K562 (cell line): ENCODE data around the gene HADH. TPM values are rescaled to one million over a fixed set of nuclear protein-coding genes. Genes with fewer than 3 reads are reported as not detected.

Experiments
- ATAC-seq: fragments of 200-7000 bp; cut with Tn5 transposase; 3 replicates; pipeline ENCODE4 v1.9.1; 2020; ENCODE audit warnings: moderate library complexity
- BruUV-seq: library from RNA; stranded (reverse); fragments of 400-500 nt; replicated peaks from 2 replicates; lab custom pipeline; 2021; lab: Mats Ljungman, UMichigan
- CTCF ChIA-PET: fragments of 300-600 bp; formaldehyde crosslinking; extraction: SDS; loops from one replicate; lab custom pipeline; 2021; ENCODE audit warnings: low intra/inter-chr PET ratio; lab: Yijun Ruan, JAX
- POLR2A ChIA-PET: fragments of 300-600, 350-650 bp; sonication (Branson Sonifier 250); formaldehyde crosslinking; extraction: SDS; loops from one replicate; lab custom pipeline; 2021; ENCODE audit warnings: antibody characterized with exemption, inconsistent platforms; lab: Yijun Ruan, JAX
- DNase-seq, 4 experiments: peaks; one replicate each; pipeline versions ENCODE4 v3.0.0 to v3.0.0-alpha.2; 2011 to 2018; ENCODE audit warnings: low spot score in 3 of 4, mixed read lengths in 3 of 4; ENCODE audit errors: extremely low read depth in 1 of 4
- FAIRE-seq: peaks from 2 replicates; lab custom pipeline; 2011; peaks lifted over from hg19 to GRCh38; lab: Jason Lieb, UNC
- H2AFZ ChIP-seq: 2 replicates; pipeline ENCODE4 v1.6.0; 2011; ENCODE audit warnings: low read depth, low read length, control low read depth, inconsistent platforms
- H3K27ac ChIP-seq: fragments of 200-600 bp; 3 replicates; pipeline ENCODE4 v1.8.0; 2011; ENCODE audit warnings: low read depth, mild to moderate bottlenecking, control low read depth, inconsistent platforms, low read length, moderate library complexity, mixed read lengths; ENCODE audit errors: extremely low read depth
- H3K27me3 ChIP-seq, 2 experiments: fragments of 300-600 bp in 1 of 2; 2 replicates in 1 of 2; 3 replicates in 1 of 2; pipeline versions ENCODE4 v1.6.0 to v1.8.0; 2011; ENCODE audit warnings: inconsistent platforms in 2 of 2, low read length in 2 of 2, mild to moderate bottlenecking in 1 of 2, mixed read lengths in 1 of 2, moderate library complexity in 1 of 2; ENCODE audit not compliant: control insufficient read depth in 2 of 2, insufficient read depth in 2 of 2
- H3K36me3 ChIP-seq: fragments of 300-600 bp; 3 replicates; pipeline ENCODE4 v1.8.0; 2011; ENCODE audit warnings: mild to moderate bottlenecking, low read length, inconsistent platforms; ENCODE audit not compliant: control insufficient read depth, insufficient read depth
- H3K4me1 ChIP-seq, 2 experiments: fragments of 200-600 bp in 1 of 2; replicated peaks in 1 of 2; 2 replicates in 1 of 2; 3 replicates in 1 of 2; pipeline versions ENCODE4 v1.5.1 to v1.8.0; 2011; ENCODE audit warnings: inconsistent platforms in 2 of 2, low read length in 2 of 2, mild to moderate bottlenecking in 1 of 2, mixed read lengths in 1 of 2, moderate library complexity in 1 of 2; ENCODE audit not compliant: control insufficient read depth in 2 of 2, insufficient read depth in 2 of 2
- H3K4me2 ChIP-seq: 2 replicates; pipeline ENCODE4 v1.6.1; 2011; ENCODE audit warnings: low read length, control low read depth, inconsistent platforms, mixed read lengths; ENCODE audit not compliant: insufficient read depth
- H3K4me3 ChIP-seq: fragments of 200-600 bp; sonication (generic), shearing (Covaris generic); 2 replicates; pipeline ENCODE4 v1.5.1; 2016; ENCODE audit warnings: control low read depth, inconsistent platforms
- H3K79me2 ChIP-seq: fragments of 200-600 bp; 3 replicates; pipeline ENCODE4 v1.8.0; 2011; ENCODE audit warnings: low read length, inconsistent platforms; ENCODE audit not compliant: control insufficient read depth, insufficient read depth
- H3K9ac ChIP-seq, 2 experiments: 2 replicates each; pipeline versions ENCODE4 v1.6.0 to v1.6.1; 2011; ENCODE audit warnings: low read depth in 2 of 2, low read length in 2 of 2, control low read depth in 1 of 2, inconsistent platforms in 1 of 2, mild to moderate bottlenecking in 1 of 2, mixed read lengths in 1 of 2; ENCODE audit not compliant: insufficient read depth in 1 of 2
- H3K9me1 ChIP-seq: one replicate; pipeline ENCODE4 v1.6.0; 2011; ENCODE audit warnings: inconsistent platforms, mild to moderate bottlenecking, low read length, moderate library complexity; ENCODE audit not compliant: control insufficient read depth, insufficient read depth
- H3K9me3 ChIP-seq: replicated peaks from 2 replicates; pipeline ENCODE4 v1.5.1; 2011; ENCODE audit warnings: low read depth, low read length, inconsistent platforms; ENCODE audit not compliant: control insufficient read depth, insufficient read depth
- H4K20me1 ChIP-seq: replicated peaks from 2 replicates; pipeline ENCODE4 v1.6.1; 2011; ENCODE audit warnings: low read length, inconsistent platforms, mixed read lengths; ENCODE audit not compliant: control insufficient read depth, insufficient read depth
- BCOR ChIP-seq: fragments of 450-650 bp; IDR thresholded peaks from 2 replicates; pipeline ENCODE4 v1.6.1; 2016
- C11orf30 ChIP-seq: fragments of 450-650 bp; IDR thresholded peaks from 2 replicates; pipeline ENCODE4 v1.6.1; 2016; ENCODE audit warnings: low read depth, mild to moderate bottlenecking
- FOXA3 ChIP-seq, 2 experiments: fragments of 450-650 bp in 1 of 2; sonication (generic) in 1 of 2; formaldehyde crosslinking; IDR thresholded peaks in 1 of 2; conservative IDR thresholded peaks in 1 of 2; 2 replicates each; pipeline versions ENCODE4 v1.4.0 to v1.8.0; 2020 to 2022; ENCODE audit warnings: mild to moderate bottlenecking in 2 of 2, missing genetic modification reagents in 1 of 2
- FOXJ3 ChIP-seq: sonication (generic); formaldehyde crosslinking; IDR thresholded peaks from 2 replicates; pipeline ENCODE4 v1.4.0; 2020; ENCODE audit warnings: mild to moderate bottlenecking, missing genetic modification reagents
- MAFF ChIP-seq: IDR thresholded peaks from 2 replicates; pipeline ENCODE4 v1.6.1; 2012; ENCODE audit warnings: low read length, improper control_type of control experiment
- NFE2 ChIP-seq: IDR thresholded peaks from 2 replicates; pipeline ENCODE4 v1.6.1; 2014; ENCODE audit warnings: antibody characterized with exemption, low read depth
- TFAM ChIP-seq: fragments of 250-450 bp; sonication (Bioruptor Pico); conservative IDR thresholded peaks from 2 replicates; pipeline ENCODE4 v1.5.0; 2021; ENCODE audit warnings: mild to moderate bottlenecking, moderate library complexity
- ZFPM2 ChIP-seq: fragments of 250-450 bp; sonication (Bioruptor Pico); IDR thresholded peaks from 2 replicates; pipeline ENCODE4 v1.5.1; 2022; ENCODE audit warnings: mild to moderate bottlenecking
- ZNF316 ChIP-seq: fragments of 450-650 bp; IDR thresholded peaks from 2 replicates; pipeline ENCODE4 v1.6.1; 2016
- ZNF75A ChIP-seq: fragments of 450-650 bp; formaldehyde crosslinking; IDR thresholded peaks from 2 replicates; pipeline ENCODE4 v1.4.0; 2020; ENCODE audit warnings: mild to moderate bottlenecking
- WGBS: fragments of 100-300 bp; shearing (Covaris generic); methylation state at CpG from one replicate; pipeline ENCODE4 v1.1.6; 2016; ENCODE audit warnings: low coverage, mixed read lengths; ENCODE audit not compliant: insufficient coverage; ENCODE audit errors: missing lambda C conversion rate; 5-methylcytosine and 5-hydroxymethylcytosine counted together
- in situ Hi-C: fragments of 300-500 bp; cut with MboI; formaldehyde crosslinking; loops from 4 replicates; pipeline ENCODE4 v1.15.0; 2018; ENCODE audit warnings: inconsistent platforms, mixed read lengths
- intact Hi-C: fragments of 100-400 bp; cut with micrococcal nuclease; formaldehyde crosslinking; loops from 2 replicates; pipeline ENCODE4 v1.14.2; 2022
- polyA plus RNA-seq, 8 experiments: library from polyadenylated mRNA; depleted of rRNA in 4 of 8; stranded (reverse) in 5 of 8; unstranded in 3 of 8; fragments of >200 nt; fragmentation: Nextera tagmentation in 2 of 8; fragmentation: Illumina TruSeq in 1 of 8; extraction: Ambion mirVana in 2 of 8; extraction: Trizol in 1 of 8; gene quantifications; 2 replicates each; pipeline versions ENCODE4 v1.2.1 to v1.2.3, GENCODE V29; 2011 to 2014; ENCODE audit warnings: inconsistent platforms in 1 of 8, missing spikeins in 1 of 8
- total RNA-seq, 7 experiments: library from RNA; depleted of rRNA in 6 of 7; stranded (reverse); fragments of >200 nt in 6 of 7; fragmentation: Illumina TruSeq in 2 of 7; extraction: Trizol in 2 of 7; gene quantifications; 2 replicates each; pipeline versions ENCODE4 v1.2.1 to v1.2.3, GENCODE V29; 2011 to 2021; ENCODE audit warnings: low replicate concordance in 1 of 7
- TF ChIP-seq, protein P1 (sequence below): fragments of 450-650 bp; formaldehyde crosslinking; IDR thresholded peaks from 2 replicates; pipeline ENCODE4 v1.4.0; 2020; ENCODE audit warnings: mild to moderate bottlenecking, moderate library complexity

The HADH gene
- total and polyA plus RNA-seq, 9 of the 15 experiments (the other 6 are each of a cell fraction or from before 2014, with no cell fraction given): 9.4 to 73.3 (median 32.8) TPM

DNA sequence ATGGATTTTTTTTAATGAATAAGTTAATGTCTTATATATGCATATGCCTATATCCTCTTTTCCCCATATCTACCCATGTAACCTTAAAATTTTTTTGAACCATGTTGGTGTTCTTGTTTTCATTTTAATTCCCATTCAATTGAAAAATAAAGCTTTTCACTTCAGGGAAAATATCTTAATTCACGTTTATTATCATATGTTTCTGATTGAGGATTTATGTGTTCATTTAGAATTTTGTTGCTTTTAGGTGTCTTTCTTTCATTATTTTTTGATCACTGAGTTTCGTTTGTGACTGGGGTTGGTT is 29.1 kb downstream of the HADH start:
- 38% methylated on average over 2 of the region's 2 CpGs for WGBS
- Histone ChIP-seq H3K4me3 (no peak overlapping the region), H2AFZ (no peak overlapping the region), H4K20me1 (no peaks in the 10 kb centered on the region), H3K9me1 (no peaks in the 10 kb centered on the region), H3K4me2 (no peak overlapping the region), H3K9ac (no peak overlapping the region), H3K36me3 (peaks cover 56% of the 10 kb centered on the region; the same call in 2 of the 3 replicates), H3K4me1 (peaks cover 0 to 1% of the 10 kb centered on the region in 2 experiments; a peak in 1 of 5 replicates), H3K27me3 (no peaks in the 10 kb centered on the region), H3K27ac (no peak overlapping the region)
- in situ Hi-C loops: loop anchor here (5.0 kb wide), 1 partner anchor 553 kb away; no protein-coding TSS in a partner anchor
- DNase-seq: no peak
- POLR2A ChIA-PET: interaction anchor here (0.6 to 0.8 kb wide), 3 partner anchors 10 to 481 kb away, joined by 3 read pairs; no protein-coding TSS in a partner anchor
- TF ChIP-seq FOXJ3: no peak
- TF ChIP-seq, all 486 proteins: peak for 0
- FAIRE-seq (no peak), ATAC-seq (no peak)
- H3K79me2 ChIP-seq: no peaks in the 10 kb centered on the region
- H3K9me3 ChIP-seq: no peaks in the 10 kb centered on the region
- CTCF ChIA-PET: interaction anchor here (3.6 kb wide), 1 partner anchor 554 kb away, joined by 19 read pairs; no protein-coding TSS in a partner anchor
- no TSS peak for BruUV-seq
- intact Hi-C loops: loop anchor here (1.0 to 5.0 kb wide), 3 partner anchors 163 to 553 kb away; no protein-coding TSS in a partner anchor

- ChIA-PET CTCF (no interaction called here), POLR2A (no interaction called here)
- no peak overlapping the region for H3K4me2 ChIP-seq
- no TSS peak for BruUV-seq
- DNase-seq (no peak), ATAC-seq (no peak), FAIRE-seq (no peak)
- no peak overlapping the region for H3K27ac ChIP-seq
- H3K27me3 ChIP-seq: no peaks in the 10 kb centered on the region
- H4K20me1 ChIP-seq: no peaks in the 10 kb centered on the region
- no peaks in the 10 kb centered on the region for H3K79me2 ChIP-seq
- in situ Hi-C loops: no loop called here
- H3K9me3 ChIP-seq: no peaks in the 10 kb centered on the region
- H3K4me1 ChIP-seq: no peaks in the 10 kb centered on the region
- TF ChIP-seq MAFF: peak; percentile 43; the same call in 1 of the 2 replicates
- TF ChIP-seq BCOR: no peak
- no peak for TF ChIP-seq ZFPM2 (CRISPR knock-in tag)
- TF ChIP-seq TFAM: no peak
- peak; percentile 30; the same call in 1 of the 2 replicates for TF ChIP-seq NFE2
- TF ChIP-seq FOXA3 (CRISPR knock-in tag; conservative IDR thresholded peaks at IDR 0.05 in 1 of 2, IDR thresholded peaks at IDR 0.05 in 1 of 2): no peak
- no peak for TF ChIP-seq ZNF75A (CRISPR knock-in tag)
- TF ChIP-seq, protein P1, sequence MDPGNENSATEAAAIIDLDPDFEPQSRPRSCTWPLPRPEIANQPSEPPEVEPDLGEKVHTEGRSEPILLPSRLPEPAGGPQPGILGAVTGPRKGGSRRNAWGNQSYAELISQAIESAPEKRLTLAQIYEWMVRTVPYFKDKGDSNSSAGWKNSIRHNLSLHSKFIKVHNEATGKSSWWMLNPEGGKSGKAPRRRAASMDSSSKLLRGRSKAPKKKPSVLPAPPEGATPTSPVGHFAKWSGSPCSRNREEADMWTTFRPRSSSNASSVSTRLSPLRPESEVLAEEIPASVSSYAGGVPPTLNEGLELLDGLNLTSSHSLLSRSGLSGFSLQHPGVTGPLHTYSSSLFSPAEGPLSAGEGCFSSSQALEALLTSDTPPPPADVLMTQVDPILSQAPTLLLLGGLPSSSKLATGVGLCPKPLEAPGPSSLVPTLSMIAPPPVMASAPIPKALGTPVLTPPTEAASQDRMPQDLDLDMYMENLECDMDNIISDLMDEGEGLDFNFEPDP: no peak
- peak; percentile 43; the same call in 1 of the 2 replicates for TF ChIP-seq C11orf30
- peak; percentile 75 for TF ChIP-seq ZNF316
- intact Hi-C loops: no loop called here
- no peaks in the 10 kb centered on the region for H3K9me1 ChIP-seq
- no peak overlapping the region for H3K4me3 ChIP-seq
- peaks cover 64% of the 10 kb centered on the region; the same call in 2 of the 3 replicates for H3K36me3 ChIP-seq
- no peak overlapping the region for H3K9ac ChIP-seq
- WGBS: 59% methylated on average over 5 of the region's 5 CpGs
- H2AFZ ChIP-seq: no peak overlapping the region
These were observed 34.6 kb downstream of the HADH start for GRCh38 chr4:108024085-108024877.
